ENCODE results near the gene RANBP3L.
"Not testable (repeated sequence)": the region's sequence is repeated elsewhere in the genome, so short reads cannot be mapped to it uniquely, and the experiment has no call there.

The RANBP3L gene, protein sequence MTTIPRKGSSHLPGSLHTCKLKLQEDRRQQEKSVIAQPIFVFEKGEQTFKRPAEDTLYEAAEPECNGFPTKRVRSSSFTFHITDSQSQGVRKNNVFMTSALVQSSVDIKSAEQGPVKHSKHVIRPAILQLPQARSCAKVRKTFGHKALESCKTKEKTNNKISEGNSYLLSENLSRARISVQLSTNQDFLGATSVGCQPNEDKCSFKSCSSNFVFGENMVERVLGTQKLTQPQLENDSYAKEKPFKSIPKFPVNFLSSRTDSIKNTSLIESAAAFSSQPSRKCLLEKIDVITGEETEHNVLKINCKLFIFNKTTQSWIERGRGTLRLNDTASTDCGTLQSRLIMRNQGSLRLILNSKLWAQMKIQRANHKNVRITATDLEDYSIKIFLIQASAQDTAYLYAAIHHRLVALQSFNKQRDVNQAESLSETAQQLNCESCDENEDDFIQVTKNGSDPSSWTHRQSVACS

DNA sequence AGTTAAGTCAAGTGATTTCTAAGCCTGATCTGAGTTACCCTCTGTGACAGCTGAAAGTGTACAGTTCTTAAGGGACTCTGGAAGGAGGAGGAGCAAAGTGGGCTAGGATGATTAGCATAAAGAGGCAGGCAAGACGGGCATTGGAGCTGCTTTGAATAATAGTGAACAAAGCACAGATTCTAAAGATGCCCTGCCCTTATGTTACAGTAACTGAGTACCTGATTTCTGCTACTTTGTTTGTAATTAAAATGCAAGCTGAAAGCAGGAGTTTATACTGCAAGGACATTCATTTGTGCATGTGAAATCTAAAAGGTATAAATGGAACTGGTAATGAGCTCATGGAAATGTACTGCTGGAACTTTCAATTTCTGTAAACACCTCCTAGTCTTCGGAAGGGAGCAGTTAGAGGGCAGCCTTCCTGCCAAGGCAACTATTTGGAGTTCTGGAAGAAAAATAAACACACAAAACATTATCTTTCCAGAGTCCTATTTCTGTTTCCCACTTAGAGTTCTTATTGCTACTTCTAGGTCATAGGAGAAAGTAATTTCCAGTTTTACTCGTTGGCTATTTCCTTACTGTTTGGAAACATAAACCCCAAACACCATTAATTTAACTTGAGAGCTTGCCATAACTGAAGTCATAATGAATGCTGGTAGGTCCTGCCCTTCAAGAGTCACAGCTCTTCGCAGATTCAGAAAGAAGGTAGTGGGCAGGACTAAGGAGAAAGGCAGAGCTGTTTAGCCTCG is at the start of gene RANBP3L:
TSS of gene RANBP3L (minus strand) at position 45 of the 746 bp plus-strand sequence. CDS start 486 bp downstream, outside the sequence.
- peak; percentile 61 for DNase-seq (ENCODE audit: low read depth, low spot score)

DNA sequence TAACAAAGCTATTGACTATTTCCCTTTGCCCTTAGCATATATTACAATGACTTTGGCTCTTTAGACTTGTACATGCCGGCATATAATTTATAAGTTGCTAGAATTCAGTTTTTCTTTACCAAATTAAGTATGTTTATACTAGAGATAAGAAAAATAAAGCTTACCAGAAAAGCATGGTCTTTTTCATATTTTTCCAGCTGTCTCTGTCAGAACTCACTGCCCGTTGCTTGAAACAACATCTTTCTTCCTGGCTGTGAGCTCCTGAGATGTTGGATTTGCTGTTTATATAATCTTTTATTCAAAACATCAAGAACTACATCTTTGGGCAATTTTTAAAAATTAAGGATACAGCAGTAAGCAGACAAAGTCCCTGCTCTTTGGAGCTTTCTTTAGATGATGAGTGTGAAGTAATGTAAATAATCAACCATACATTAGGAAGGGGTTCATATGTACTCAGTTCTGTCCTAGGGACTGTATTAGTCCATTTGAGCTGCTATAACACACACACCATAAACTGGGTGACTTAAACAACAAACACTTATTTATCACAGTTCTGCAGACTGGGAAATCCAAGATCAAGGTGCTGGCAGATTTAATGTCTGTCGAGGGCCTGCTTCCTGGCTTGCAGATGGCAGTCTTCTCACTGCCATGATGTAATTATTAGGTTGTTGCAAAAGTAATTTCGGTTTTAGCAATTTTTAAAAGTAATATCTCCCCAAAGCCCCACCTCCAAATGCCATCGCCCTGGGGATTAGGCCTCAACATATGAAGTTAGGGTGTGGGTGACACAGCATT is 45.4 kb upstream of the RANBP3L start:
- no peak for DNase-seq (ENCODE audit: low read depth, low spot score)

DNA sequence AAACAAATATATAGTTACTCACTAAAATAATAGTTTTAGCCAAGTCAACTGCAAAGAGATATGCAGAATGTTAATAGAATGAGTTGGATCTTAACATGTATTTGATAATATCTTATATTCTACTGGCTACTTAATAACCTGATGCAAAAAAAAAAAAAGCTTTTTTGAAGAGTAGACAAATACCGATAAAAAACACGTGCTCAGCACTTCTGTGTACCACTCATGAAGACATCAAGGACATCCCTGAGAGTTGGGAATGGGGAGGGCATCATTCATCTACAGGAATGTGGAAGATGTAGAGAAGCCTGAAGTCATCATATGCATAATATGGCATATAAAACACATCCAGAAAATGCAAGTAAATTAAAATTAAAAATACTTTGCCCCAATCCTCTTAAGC is 43.2 kb upstream of the RANBP3L start:
- no peak for DNase-seq (ENCODE audit: low read depth, low spot score)

DNA sequence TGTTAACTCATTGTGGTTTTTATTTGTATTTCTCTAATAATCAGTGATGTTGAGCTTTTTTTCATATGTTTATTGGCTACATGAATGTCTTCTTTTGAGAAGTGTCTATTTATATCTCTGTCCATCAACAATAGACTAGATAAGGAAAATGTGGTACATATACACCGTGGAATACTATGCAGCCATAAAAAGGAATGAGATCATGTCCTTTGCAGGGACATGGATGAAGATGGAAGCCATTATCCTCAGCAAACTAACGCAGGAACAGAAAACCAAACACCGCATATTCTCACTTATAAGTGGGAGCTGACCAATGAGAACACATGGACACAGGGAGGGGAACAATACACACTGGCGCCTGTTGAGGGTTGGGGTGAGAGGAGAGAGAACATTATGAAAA is 40.0 kb upstream of the RANBP3L start:
- DNase-seq (ENCODE audit: low read depth, low spot score), result not testable (repeated sequence)

DNA sequence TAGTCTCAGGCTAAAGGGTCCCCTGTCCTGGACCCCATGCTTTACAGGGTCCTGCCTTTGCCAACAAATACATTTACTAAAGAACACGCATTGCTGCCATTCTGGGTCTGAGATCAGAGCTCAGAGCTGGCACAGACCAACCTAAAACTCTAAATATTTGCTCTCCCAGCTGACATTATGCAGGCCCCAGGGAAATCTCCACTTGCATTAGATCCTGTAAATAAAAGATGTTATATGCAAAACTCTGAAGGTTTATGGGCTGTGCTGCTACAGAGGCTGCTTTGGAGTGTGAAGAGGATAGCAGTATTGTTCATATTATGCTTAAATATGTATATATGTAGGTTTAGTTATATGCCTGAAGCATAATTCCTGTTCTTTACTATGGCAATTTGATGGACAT is 35.9 kb upstream of the RANBP3L start:
- DNase-seq (ENCODE audit: low read depth, low spot score), result no peak

DNA sequence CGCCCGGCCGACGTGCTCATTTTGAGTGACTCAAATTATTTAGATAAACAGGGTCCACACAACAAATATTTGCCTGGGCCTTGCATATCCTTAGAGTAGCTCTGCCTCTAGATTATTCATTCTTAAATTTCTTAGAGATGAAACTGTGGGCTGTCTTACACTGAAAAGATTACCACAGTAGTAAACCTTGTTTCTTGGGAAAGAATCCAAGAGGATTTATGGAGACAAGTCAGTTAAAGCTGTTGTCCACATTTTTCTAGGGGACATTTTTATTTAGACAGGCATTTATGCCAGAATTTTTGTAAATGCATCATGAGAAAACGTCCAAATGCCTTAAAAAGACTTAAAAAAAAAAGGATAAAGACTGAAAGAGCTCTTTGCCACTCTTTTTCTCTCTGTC is 32.6 kb upstream of the RANBP3L start:
- no peak for DNase-seq (ENCODE audit: low read depth, low spot score)

DNA sequence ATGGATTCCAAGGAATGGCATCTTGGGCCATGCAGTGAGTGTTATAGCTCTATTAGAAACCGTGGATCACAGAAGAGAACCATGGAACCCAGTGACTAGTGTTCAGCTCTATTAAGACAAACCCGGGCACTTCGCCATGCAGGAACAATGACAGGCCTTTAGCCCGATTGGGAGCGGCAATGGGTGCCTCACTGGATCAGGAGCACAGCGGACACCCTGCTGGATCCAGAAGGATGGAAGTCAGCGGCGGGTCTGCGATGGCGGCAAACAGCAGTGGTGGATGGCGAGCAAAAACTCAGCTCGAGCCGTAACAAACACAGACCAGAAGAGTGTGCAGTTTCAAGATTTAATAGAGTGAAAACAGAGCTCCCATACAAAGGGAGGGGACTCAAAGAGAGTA is 31.0 kb upstream of the RANBP3L start:
- not testable (repeated sequence) for DNase-seq (ENCODE audit: low read depth, low spot score)

DNA sequence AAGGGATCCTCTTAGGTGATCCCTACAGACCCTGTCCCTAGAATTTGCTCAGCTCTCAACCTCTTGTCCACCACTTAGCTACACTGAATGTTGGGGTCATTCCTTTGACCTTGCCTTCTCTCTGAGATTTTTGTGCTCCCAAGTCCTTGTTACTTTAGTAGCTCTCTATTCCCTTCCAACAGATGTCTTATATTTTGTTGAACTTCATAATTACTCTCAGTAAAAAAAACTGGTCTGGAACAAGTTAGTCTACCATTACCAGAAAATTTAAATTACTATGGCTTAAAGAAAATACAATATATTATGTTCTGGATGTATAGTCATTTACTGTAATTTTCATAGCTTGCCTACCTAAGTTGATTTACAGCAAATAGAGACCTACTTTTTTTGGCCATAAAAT is 23.5 kb upstream of the RANBP3L start:
- no peak for DNase-seq (ENCODE audit: low read depth, low spot score)

DNA sequence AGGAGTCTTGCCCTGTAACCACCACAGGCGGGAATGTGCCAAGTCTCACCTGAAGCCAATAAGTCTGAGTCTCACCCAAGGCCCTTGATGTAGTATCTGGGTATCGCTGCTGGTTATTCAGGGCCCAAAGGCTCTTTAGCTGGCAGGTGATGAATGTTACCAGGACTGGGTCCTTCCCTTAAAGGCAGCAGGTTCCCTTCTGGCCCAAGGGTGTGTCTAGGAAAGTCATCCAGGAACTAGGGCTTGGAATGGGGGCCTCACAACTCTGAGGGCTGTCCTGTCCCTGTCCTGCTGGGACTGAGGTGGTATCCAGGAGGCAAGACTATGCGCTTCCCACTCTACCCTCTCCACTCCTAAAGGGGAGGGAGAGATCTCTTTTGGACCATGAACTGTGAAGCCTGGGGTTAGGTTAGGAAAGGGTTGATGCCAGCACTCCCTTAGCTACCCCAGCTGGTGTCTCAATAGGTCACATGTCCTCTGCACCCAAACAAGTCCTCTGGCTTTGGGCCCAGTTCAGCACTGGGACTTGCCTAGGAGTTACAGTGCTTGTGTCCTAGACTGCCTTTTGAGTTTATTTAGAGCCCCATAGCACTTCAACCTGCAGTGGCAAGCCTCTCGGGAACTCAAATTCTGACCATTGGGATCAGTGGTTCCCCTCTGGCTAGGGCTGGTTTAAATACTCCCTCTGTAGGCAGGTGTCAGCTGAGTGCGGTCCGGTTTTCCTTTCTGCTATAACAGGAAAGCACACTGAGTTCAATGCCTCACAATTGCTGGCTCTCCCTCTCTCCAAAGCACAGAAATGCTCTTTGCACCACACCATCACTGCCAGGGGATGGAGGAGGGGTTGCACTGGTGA is 22.5 kb upstream of the RANBP3L start:
- DNase-seq (ENCODE audit: low read depth, low spot score), result no peak

DNA sequence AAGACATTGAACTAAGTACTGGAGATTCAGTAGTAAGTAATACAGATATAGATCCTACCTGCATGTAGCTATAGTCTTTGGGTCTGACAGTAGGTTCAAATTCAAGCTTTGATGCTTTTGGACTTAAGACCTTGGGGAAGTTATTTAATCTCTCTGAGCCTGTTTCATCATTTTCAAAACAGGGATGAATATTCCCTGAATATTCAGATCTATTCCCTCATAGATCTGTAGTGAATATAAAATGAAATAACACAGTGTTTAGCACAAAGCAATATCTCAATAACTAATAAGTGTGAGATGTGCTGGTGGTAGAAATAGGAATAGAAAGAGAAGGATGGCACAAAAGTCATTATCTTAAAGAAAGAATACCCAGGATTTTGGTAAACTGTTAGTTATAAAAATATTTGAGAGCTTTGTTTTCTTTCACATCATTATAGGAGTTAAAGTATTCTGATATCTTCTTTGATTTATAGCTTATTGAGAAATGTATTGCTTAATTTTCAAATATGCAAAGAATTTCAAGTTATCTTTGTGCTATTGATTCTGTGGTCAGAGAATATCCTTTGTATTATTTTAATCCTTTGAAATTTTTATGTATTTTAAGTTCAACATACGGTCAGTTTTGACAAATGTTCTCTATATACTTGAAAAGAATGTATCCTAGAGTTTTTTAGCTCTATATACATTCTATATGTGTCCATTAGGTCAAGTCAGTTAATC is 11.4 kb upstream of the RANBP3L start:
- DNase-seq (ENCODE audit: low read depth, low spot score), result no peak

DNA sequence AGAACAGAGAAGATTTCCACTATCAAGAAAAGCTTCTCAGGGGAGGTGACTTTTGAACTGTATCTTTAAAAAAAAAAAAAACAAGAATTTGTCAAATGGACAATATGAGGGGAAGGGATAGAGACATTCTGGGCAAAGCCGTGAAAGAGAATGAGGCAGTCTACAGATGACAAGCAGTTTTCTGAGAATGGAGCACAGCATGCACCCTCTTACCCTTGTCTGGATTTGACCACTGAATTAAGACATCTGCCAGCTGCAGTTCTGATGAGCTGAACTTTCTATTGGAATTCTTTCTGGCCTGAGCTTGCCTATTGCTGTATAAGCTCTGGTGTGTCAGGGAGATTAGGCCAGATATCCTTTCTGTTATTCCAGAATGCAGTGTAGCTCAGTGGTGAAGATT is 10.3 kb upstream of the RANBP3L start:
- no peak for DNase-seq (ENCODE audit: low read depth, low spot score)

DNA sequence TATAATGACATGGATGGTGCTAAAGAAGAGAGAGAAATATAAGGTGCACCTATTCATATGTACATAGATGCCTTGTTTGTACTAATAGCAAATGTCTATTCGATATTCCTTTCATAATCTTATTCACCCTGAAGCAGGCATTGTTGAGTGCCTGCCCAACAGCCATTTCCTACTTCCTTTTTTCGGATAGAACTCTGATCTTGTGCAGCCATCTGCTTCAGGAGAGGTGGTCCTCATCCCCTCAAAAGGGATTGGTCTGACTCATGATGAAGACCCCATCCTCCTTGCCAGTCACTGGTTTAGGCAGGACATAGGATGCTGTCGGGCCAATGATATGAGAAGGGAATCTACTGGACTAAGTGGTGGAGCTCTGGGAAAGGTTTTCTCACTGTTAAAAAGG is 8.4 kb upstream of the RANBP3L start:
- DNase-seq (ENCODE audit: low read depth, low spot score), result no peak

DNA sequence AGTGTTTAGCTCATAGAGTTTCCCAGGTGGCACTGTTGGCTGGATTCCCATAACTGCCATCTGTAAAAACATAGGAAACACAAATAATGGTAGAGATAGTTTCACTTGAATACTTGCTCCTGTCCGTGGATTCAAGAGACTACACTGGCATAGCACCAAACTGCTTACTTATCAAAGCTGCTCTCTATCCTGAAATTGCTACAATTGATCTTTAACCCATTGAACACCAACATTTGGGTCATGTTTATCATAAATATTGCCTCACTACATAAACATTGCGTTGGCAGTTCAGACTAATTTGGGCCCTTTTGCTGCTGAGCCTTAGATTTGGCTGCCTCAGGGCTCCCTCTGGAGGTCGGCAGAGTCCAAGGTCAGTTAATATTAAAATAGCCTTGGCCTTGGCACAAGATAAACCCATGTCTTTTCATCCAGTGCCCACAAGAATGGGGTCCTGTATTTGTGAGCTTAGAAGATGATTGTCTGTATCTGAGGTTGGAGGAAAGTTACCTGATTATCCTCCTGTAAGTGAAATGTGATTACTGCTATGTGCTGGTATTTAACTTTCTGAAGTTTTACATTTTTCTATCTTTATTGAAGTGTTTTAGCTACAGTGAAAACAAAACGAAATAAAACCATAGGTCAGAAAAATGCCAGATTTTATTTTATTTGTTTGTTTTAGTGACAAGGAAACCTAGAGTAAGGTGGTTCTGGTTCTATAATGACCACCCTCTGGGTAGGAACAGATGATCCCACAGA is 4.0 kb upstream of the RANBP3L start:
- peak; percentile 71 for DNase-seq (ENCODE audit: low read depth, low spot score)

DNA sequence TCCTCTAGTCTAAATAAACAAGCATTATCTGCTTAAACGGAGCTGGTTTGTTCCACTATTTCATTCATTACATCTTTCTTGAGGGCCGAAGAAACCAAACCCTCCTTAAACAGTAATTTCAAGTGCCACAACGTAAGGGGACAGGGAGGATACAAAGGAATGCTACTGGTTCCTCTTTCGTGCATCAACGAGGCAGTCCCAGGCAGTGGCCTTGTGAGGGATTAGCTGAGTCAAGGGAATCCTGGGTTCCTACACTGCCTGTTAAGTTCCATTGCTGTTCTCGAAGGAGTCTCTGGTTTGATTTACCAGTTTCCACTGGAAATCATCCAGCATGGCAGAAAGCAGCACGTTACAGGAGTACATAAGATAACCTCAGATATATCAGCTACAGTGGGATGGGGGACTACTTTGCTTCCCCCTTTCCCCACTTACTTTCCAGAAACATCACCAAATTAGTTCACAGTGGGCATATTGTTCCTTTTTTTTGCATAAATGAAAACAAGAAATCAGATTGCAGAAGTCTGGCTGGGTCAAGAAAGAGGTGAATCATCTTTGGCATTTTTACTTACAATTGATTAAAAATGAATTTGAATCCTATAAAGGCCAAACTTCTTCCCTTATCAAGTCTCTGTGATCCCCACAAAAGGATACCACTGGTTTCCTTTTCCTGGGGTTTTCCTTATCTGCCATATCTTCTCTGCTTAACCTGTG is 2.5 kb upstream of the RANBP3L start:
- no peak for DNase-seq (ENCODE audit: low read depth, low spot score)

DNA sequence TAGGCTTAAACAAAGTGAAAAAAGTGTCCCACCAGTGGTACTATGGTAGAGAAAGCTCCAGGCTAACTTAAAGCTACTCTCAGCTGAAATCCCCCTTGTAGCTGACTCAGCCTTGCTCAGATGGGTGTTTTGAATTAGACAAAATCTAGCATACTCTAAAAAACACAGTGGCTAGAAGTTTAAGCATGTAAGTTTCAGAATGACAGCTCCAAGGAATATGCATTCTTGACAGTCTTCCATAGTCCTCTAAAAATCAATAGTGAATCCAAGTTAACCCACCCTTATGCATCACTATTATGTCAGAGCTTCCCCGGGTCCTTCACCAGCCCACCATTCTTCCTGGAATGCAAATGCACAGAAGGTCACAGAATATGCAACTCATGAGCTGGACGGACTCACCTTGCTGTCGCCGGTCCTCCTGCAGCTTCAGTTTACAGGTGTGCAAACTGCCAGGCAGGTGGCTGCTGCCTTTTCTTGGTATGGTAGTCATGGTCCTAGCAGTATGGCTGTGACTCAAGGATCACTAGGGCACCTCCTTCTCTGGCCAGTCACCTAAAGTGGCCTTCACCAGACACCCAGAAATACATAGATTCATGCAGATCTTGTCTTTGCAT is 668 bp downstream of the RANBP3L start:
- DNase-seq (ENCODE audit: low read depth, low spot score), result no peak

DNA sequence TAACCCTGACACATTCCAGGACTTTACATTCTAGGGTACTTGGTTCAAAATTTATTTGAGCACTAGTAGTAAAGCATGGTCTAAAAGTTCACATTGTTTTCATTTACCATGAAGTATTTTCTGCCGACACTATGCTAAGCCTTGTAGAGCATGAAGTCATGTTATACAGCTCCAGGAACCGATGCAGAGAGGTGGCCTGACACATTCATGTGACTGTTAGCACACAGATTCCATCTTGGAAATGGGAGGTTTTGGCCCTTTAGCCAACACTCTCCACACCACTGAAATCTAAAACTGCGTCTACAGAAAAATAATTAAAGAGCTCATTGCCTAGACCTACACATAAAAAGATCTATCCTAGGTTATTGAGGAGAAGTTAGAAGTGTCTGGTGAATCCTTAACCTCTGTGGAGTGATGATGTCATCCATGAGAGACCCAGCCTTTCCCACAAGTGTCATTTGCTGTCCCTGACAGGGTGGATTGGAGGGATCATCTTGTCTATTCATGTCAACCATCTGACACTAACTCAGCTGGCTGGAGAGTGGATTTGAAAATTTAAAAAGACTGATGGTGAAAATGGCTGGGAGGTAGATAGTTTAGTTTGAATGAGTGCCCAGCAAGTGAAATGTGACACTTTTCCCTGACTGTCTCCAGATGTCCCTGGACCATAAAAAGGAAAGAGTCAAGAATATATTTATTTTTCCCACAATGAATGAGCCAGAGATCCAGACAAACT is 1.3 kb downstream of the RANBP3L start:
- DNase-seq (ENCODE audit: low read depth, low spot score), result no peak

DNA sequence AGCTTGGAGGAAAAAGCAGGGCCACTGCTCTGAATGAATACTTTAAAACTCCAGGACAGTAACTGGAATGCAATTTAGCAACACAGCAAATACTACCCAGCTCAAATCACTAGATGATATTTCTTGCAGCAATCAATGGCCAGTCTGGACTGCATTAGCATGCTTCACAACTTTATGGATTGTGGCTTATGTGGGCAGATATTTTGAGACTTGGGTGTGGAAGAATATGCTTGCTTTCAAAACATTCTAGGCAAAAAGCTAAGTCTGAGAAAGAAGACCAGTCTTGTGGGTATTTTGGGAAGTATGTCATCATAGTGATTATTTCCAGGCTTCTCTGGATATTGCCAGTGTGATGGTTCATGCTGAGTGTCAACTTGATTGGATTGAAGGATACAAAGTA is 3.1 kb downstream of the RANBP3L start:
- DNase-seq (ENCODE audit: low read depth, low spot score), result no peak

DNA sequence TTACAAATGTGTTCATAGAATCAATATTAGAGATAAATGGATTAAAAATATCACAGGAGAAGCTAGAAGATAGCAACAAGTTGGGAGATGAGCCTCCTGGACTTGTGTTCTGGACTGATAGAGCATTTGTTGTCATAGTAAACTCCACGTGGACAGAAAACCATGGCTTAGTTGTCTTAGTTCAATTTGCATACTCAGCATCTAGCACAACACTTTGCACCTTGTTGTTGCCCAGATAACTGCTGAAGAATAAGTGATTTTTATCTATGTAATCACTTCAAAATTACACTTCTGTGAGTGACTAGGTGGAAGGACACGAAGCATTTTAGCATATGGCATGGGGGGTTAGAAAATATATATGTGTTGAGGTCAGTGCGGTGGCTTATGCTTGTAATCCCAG is 4.0 kb downstream of the RANBP3L start:
- DNase-seq (ENCODE audit: low read depth, low spot score), result no peak

Measured in astrocyte of the hippocampus (primary cell).